ENCODE results near the gene MRPL17. TPM values are rescaled to one million over a fixed set of nuclear protein-coding genes. Genes with fewer than 3 reads are reported as not detected.

The MRPL17 gene
- total RNA-seq, 1 experiment from 2014 or later: 98.5 TPM

GRCh38 chr11:6663794-6664469 is 19.2 kb downstream of the MRPL17 start:
- intact Hi-C loops (cut with micrococcal nuclease; ENCODE audit: unreplicated experiment): no loop called here
- TF ChIP-seq EZH2 (IDR thresholded peaks at IDR 0.05; ENCODE audit: borderline replicate concordance, low read depth, low read length, poor library complexity, severe bottlenecking) (no peak), CTCF (conservative IDR thresholded peaks at IDR 0.05; ENCODE audit: low read depth, low read length) (no peak)
- POLR2A ChIA-PET (ENCODE audit: low non-redundant PET): no interaction called here
- no peak overlapping the region for H3K4me3 ChIP-seq (ENCODE audit: low read depth, low read length, poor library complexity, severe bottlenecking)
- no peak for DNase-seq (ENCODE audit: low spot score)
- BruUV-seq (replicated peaks): no TSS peak
- H3K4me1 ChIP-seq (ENCODE audit: insufficient read depth, low read length, poor library complexity, severe bottlenecking): no peaks in the 10 kb centered on the region
- H3K36me3 ChIP-seq (ENCODE audit: insufficient read depth, low read length, poor library complexity, severe bottlenecking): no peaks in the 10 kb centered on the region
- H3K27ac ChIP-seq (ENCODE audit: low read depth, low read length, poor library complexity, severe bottlenecking): no peak overlapping the region
- no peaks in the 10 kb centered on the region for H3K27me3 ChIP-seq (replicated peaks; ENCODE audit: insufficient read depth, low read depth, low read length, poor library complexity)
- H3K9me3 ChIP-seq (ENCODE audit: low read depth, low read length, poor library complexity, severe bottlenecking): no peaks in the 10 kb centered on the region
- CTCF ChIA-PET: no interaction called here

GRCh38 chr11:6660712-6661111 is 22.4 kb downstream of the MRPL17 start:
- no peaks in the 10 kb centered on the region for H3K4me1 ChIP-seq (ENCODE audit: insufficient read depth, low read length, poor library complexity, severe bottlenecking)
- ChIA-PET POLR2A (ENCODE audit: low non-redundant PET) (no interaction called here), CTCF (no interaction called here)
- no peaks in the 10 kb centered on the region for H3K36me3 ChIP-seq (ENCODE audit: insufficient read depth, low read length, poor library complexity, severe bottlenecking)
- H3K27me3 ChIP-seq (replicated peaks; ENCODE audit: insufficient read depth, low read depth, low read length, poor library complexity): no peaks in the 10 kb centered on the region
- no peak for TF ChIP-seq CTCF (conservative IDR thresholded peaks at IDR 0.05; ENCODE audit: low read depth, low read length)
- no peak for TF ChIP-seq EZH2 (IDR thresholded peaks at IDR 0.05; ENCODE audit: borderline replicate concordance, low read depth, low read length, poor library complexity, severe bottlenecking)
- DNase-seq (ENCODE audit: low spot score): no peak
- no TSS peak for BruUV-seq (replicated peaks)
- intact Hi-C loops (cut with micrococcal nuclease; ENCODE audit: unreplicated experiment): no loop called here
- no peak overlapping the region for H3K4me3 ChIP-seq (ENCODE audit: low read depth, low read length, poor library complexity, severe bottlenecking)
- H3K9me3 ChIP-seq (ENCODE audit: low read depth, low read length, poor library complexity, severe bottlenecking): no peaks in the 10 kb centered on the region
- H3K27ac ChIP-seq (ENCODE audit: low read depth, low read length, poor library complexity, severe bottlenecking): no peak overlapping the region

- Histone ChIP-seq H3K36me3 (ENCODE audit: insufficient read depth, low read length, poor library complexity, severe bottlenecking) (no peaks in the 10 kb centered on the region), H3K9me3 (ENCODE audit: low read depth, low read length, poor library complexity, severe bottlenecking) (no peaks in the 10 kb centered on the region), H3K27ac (ENCODE audit: low read depth, low read length, poor library complexity, severe bottlenecking) (no peak overlapping the region), H3K4me1 (ENCODE audit: insufficient read depth, low read length, poor library complexity, severe bottlenecking) (no peaks in the 10 kb centered on the region), H3K4me3 (ENCODE audit: low read depth, low read length, poor library complexity, severe bottlenecking) (no peak overlapping the region), H3K27me3 (replicated peaks; ENCODE audit: insufficient read depth, low read depth, low read length, poor library complexity) (no peaks in the 10 kb centered on the region)
- no peak for DNase-seq (ENCODE audit: low spot score)
- BruUV-seq (replicated peaks): no TSS peak
- ChIA-PET CTCF (no interaction called here), POLR2A (ENCODE audit: low non-redundant PET) (no interaction called here)
- intact Hi-C loops (cut with micrococcal nuclease; ENCODE audit: unreplicated experiment): no loop called here
- TF ChIP-seq EZH2 (IDR thresholded peaks at IDR 0.05; ENCODE audit: borderline replicate concordance, low read depth, low read length, poor library complexity, severe bottlenecking) (no peak), CTCF (conservative IDR thresholded peaks at IDR 0.05; ENCODE audit: low read depth, low read length) (no peak)
These were observed 24.5 kb downstream of the MRPL17 start for GRCh38 chr11:6658647-6659046.

All from A673 (cell line).